Ovary (tissue), 9 donors: ENCODE measurements around the gene SDK1. TPM values are rescaled to one million over a fixed set of nuclear protein-coding genes. Genes with fewer than 3 reads are reported as not detected.

Experiments
- DNase-seq, 5 donors: peaks; one replicate each; pipeline ENCODE4 v3.0.0-alpha.2; 2019 to 2020
- H3K27ac ChIP-seq, 2 donors: fragments of 200-600 bp; one replicate each; pipeline versions ENCODE4 v1.5.1 to v1.8.0; 2019 to 2022
- H3K27me3 ChIP-seq: fragments of 200-600 bp; one replicate; pipeline ENCODE4 v1.8.0; 2022
- H3K36me3 ChIP-seq: fragments of 200-600 bp; sonication (generic); one replicate; pipeline ENCODE4 v1.5.1; 2019
- H3K4me1 ChIP-seq: one replicate; pipeline ENCODE4 v1.8.1; 2013; ENCODE audit warnings: mild to moderate bottlenecking, moderate library complexity; ENCODE audit not compliant: insufficient read depth
- H3K4me3 ChIP-seq: fragments of 200-600 bp; sonication (generic); one replicate; pipeline ENCODE4 v1.5.1; 2017
- H3K9me3 ChIP-seq, 2 donors: fragments of 200-600 bp in 1 of 2; sonication (generic) in 1 of 2; one replicate each; pipeline versions ENCODE4 v1.5.1 to v1.8.1; 2013 to 2019; ENCODE audit warnings: mild to moderate bottlenecking in 1 of 2, moderate library complexity in 1 of 2
- EP300 ChIP-seq: sonication (generic); formaldehyde crosslinking; IDR thresholded peaks from one replicate; pipeline ENCODE4 v1.6.1; 2017; ENCODE audit warnings: antibody characterized with exemption
- POLR2A ChIP-seq: fragments of 450-650 bp; IDR thresholded peaks from one replicate; pipeline ENCODE4 v1.6.1; 2017; ENCODE audit warnings: antibody characterized with exemption, mild to moderate bottlenecking, moderate library complexity
- WGBS, 3 donors: extraction: QIAGEN DNeasy Blood & Tissue Kit in 1 of 3; methylation state at CpG; one replicate each; pipeline versions ENCODE4 v1.1.5 to v1.1.7; 2013 to 2017; 5-methylcytosine and 5-hydroxymethylcytosine counted together
- intact Hi-C, 4 donors: fragments of 100-400 bp; cut with DNase I; formaldehyde crosslinking; loops; one replicate each; pipeline versions ENCODE4 v1.11.0 to v1.15.1; 2022 to 2023
- polyA plus RNA-seq, 2 donors: library from polyadenylated mRNA; stranded (reverse); fragments of 200-250 nt in 1 of 2; fragments of 350-450 nt in 1 of 2; fragmentation: Illumina TruSeq in 1 of 2; extraction: RNeasy Lipid Tissue Mini Kit (QIAGEN cat#74804) in 1 of 2; gene quantifications; one replicate each; pipeline ENCODE4 v1.2.3, GENCODE V29; 2013 to 2014
- total RNA-seq, 7 donors: library from RNA; depleted of rRNA in 2 of 7; stranded (reverse); fragments of >200 nt in 2 of 7; fragmentation: NEBNext Ultra II Directional in 3 of 7; extraction: Animal tissue kit (Norgen Biotek cat#: 25700) in 3 of 7; gene quantifications; one replicate each; pipeline versions ENCODE4 v1.1.0 to v1.2.4, GENCODE V29; 2016 to 2023
- TF ChIP-seq, protein P1 (sequence below), 3 donors: fragments of 450-650 bp in 2 of 3; fragments of 200-600 bp in 1 of 3; IDR thresholded peaks; one replicate each; pipeline versions ENCODE4 v1.5.1 to v1.8.0; 2016 to 2022; ENCODE audit warnings: antibody characterized with exemption in 3 of 3, mild to moderate bottlenecking in 1 of 3
- donor health status: DM: no; HTN: no; CAD: no; lungs with moderate emphysema.
- donor health status: DM: no; HTN: no; CAD: no.
- donor health status: Bipolar disorder and iron deficiency.
- donor health status: DM: yes; HTN: yes; CAD: no.
- donor health status: DM: no; HTN: no; CAD: no.
- donor health status: DM: yes; HTN: yes; CAD: no.

Gene SDK1
- total and polyA plus RNA-seq, 9 donors, result 1.2 to 13.3 (median 4.4) TPM

DNA sequence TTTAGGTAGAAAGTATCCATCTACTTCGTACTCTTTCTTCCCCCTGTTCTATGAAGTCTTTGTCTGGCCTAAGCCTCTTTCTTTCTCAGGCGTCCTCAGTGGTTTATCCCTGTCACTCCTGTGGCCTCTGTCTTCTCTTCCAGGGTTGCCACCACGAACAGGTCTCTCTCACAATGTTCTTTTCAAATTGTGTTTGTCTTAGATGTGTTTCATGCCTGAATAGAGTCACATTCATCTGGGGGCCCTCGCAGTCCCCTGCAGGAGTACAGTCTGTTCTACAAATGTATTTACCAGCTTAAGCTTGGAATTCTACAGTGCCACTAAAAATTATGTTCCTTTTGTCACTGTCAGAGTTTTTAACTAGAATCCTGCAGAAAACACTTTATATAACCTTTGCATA is 700.7 kb downstream of the SDK1 start:
- no peaks in the 10 kb centered on the region for H3K36me3 ChIP-seq
- H3K4me1 ChIP-seq, result no peaks in the 10 kb centered on the region
- H3K4me3 ChIP-seq, result no peak overlapping the region
- intact Hi-C loops, result no loop called here
- H3K27me3 ChIP-seq, result no peaks in the 10 kb centered on the region
- DNase-seq, result no peak
- TF ChIP-seq, protein P1, sequence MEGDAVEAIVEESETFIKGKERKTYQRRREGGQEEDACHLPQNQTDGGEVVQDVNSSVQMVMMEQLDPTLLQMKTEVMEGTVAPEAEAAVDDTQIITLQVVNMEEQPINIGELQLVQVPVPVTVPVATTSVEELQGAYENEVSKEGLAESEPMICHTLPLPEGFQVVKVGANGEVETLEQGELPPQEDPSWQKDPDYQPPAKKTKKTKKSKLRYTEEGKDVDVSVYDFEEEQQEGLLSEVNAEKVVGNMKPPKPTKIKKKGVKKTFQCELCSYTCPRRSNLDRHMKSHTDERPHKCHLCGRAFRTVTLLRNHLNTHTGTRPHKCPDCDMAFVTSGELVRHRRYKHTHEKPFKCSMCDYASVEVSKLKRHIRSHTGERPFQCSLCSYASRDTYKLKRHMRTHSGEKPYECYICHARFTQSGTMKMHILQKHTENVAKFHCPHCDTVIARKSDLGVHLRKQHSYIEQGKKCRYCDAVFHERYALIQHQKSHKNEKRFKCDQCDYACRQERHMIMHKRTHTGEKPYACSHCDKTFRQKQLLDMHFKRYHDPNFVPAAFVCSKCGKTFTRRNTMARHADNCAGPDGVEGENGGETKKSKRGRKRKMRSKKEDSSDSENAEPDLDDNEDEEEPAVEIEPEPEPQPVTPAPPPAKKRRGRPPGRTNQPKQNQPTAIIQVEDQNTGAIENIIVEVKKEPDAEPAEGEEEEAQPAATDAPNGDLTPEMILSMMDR (IDR thresholded peaks at IDR 0.05), result no peak
- no peak for TF ChIP-seq EP300
- no peak for TF ChIP-seq POLR2A
- 86 to 90% (median 87%) methylated on average over 4 of the region's 4 CpGs for WGBS, 3 donors
- H3K9me3 ChIP-seq, result no peaks in the 10 kb centered on the region
- no peak overlapping the region for H3K27ac ChIP-seq

DNA sequence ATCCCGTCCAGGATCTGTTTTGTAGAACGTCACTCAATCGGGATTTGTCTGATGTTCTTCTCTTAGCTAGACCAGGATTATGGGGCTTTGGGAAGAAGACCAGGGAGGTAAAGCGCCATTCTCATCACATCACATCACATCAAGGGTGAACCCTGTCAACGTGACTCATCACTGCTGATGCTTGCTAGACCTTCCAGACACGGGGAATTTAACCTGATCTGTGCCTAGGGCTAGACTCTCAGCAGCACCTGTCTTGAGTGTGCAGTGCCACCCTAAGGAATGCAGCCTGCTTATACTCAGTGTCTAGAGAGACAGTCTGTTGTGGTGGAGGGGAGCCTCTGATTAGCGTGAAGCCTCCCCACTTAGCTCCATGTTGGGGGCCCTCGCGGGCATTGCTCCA is 702.5 kb downstream of the SDK1 start:
- DNase-seq, result no peak
- intact Hi-C loops, result no loop called here
- TF ChIP-seq POLR2A (no peak), EP300 (no peak)
- TF ChIP-seq, protein P1 (IDR thresholded peaks at IDR 0.05), result no peak
- peaks cover 1% of the 10 kb centered on the region for H3K4me1 ChIP-seq
- no peaks in the 10 kb centered on the region for H3K27me3 ChIP-seq
- no peak overlapping the region for H3K4me3 ChIP-seq
- no peak overlapping the region for H3K27ac ChIP-seq
- H3K36me3 ChIP-seq, result no peaks in the 10 kb centered on the region
- no peaks in the 10 kb centered on the region for H3K9me3 ChIP-seq
- 88 to 96% (median 92%) methylated on average over 9 of the region's 9 CpGs for WGBS, 3 donors

DNA sequence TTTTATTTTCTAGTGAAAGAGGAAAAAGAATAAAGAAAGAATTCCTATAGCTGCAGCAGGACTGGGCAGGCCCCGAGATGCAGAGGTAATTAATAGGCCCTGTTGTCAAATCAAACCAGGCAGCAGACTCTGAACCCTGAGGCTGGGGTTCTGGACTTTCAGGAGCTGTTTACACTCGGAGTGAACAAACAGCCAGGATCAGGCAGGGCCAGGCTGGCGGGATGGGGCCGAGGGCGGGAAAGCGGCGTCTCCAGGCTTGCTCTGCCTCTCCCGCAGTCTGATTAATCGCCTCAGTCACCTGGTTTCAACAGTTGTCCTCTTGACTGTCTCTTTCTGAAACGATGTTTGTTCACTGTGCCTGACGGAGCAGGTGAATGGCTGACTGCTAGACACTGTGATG is 705.6 kb downstream of the SDK1 start:
- no peak for DNase-seq
- Histone ChIP-seq H3K27me3 (no peaks in the 10 kb centered on the region), H3K9me3 (no peaks in the 10 kb centered on the region), H3K4me3 (no peak overlapping the region), H3K27ac (no peak overlapping the region), H3K36me3 (no peaks in the 10 kb centered on the region), H3K4me1 (peaks cover 1% of the 10 kb centered on the region)
- TF ChIP-seq EP300 (no peak), POLR2A (no peak)
- TF ChIP-seq, protein P1 (IDR thresholded peaks at IDR 0.05), result no peak
- intact Hi-C loops, result no loop called here
- WGBS, 3 donors, result 51 to 72% (median 60%) methylated on average over 11 of the region's 11 CpGs

DNA sequence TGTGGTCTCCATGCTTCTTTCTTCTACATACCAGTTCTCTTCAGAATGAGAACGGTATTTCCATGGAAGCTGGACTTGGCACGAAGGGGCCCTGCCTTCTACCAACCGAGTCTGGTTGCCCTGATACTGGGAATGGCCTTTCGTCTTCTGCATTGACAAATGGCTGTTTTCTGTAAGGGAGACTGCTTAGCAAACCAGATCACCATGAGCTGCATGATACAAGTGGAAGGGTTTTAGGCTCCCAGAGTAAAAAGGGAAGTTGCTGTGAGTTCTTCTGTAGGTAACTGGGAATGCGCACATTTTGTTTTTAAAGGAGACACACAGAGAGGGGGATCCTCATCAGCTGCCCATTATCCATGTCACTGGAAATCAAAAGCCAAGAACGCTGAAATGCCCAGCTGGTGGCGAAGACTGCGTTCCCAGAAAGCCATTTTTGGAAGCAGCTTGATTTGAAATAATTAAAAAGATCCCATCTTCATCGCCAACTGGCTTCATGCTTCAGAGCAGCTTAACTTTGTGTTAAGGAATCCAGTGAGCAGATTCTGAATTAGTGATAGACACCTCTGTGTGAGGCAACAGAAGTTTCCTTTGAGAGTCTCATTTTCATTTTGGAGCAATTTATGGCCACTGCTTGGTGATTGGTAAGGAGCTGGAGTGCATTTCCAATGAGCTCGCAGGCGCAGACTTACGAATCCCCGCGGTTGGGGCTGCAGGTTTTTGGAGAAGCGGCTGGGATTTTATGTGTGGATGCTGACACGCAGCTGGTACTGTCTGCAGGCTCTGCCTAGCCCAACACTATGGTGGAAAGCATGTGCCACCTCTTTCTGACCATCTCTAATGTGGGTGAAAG is 708.4 kb downstream of the SDK1 start:
- H3K27me3 ChIP-seq, result no peaks in the 10 kb centered on the region
- no peaks in the 10 kb centered on the region for H3K36me3 ChIP-seq
- DNase-seq, result no peak
- WGBS, 3 donors, result 87 to 92% (median 92%) methylated on average over 16 of the region's 16 CpGs
- no peak overlapping the region for H3K4me3 ChIP-seq
- TF ChIP-seq, protein P1 (IDR thresholded peaks at IDR 0.05), result no peak
- no peak for TF ChIP-seq POLR2A
- no peak for TF ChIP-seq EP300
- no peaks in the 10 kb centered on the region for H3K9me3 ChIP-seq
- intact Hi-C loops, result no loop called here
- no peak overlapping the region for H3K27ac ChIP-seq
- H3K4me1 ChIP-seq, result peaks cover 1% of the 10 kb centered on the region
